HepG2 (cell line): ENCODE results near the gene EIF4G2. TPM values are rescaled to one million over a fixed set of nuclear protein-coding genes. Genes with fewer than 3 reads are reported as not detected.

Experiments
- ELF4 ChIP-seq: sonication (generic); formaldehyde crosslinking; IDR thresholded peaks from 2 replicates; pipeline ENCODE4 v1.5.0; 2020; ENCODE audit warnings: missing genetic modification reagents, mild to moderate bottlenecking, moderate library complexity, borderline replicate concordance
- FOXO4 ChIP-seq: sonication (generic); formaldehyde crosslinking; conservative IDR thresholded peaks from 2 replicates; pipeline ENCODE4 v1.8.1; 2023; ENCODE audit warnings: missing genetic modification reagents
- IRF2 ChIP-seq: IDR thresholded peaks from 2 replicates; pipeline ENCODE4 v1.6.1; 2018; ENCODE audit warnings: missing genetic modification reagents, missing compliant biosample characterization
- POGK ChIP-seq: sonication (generic); formaldehyde crosslinking; conservative IDR thresholded peaks from 2 replicates; pipeline ENCODE4 v1.8.0; 2022; ENCODE audit warnings: mild to moderate bottlenecking, moderate library complexity, missing genetic modification reagents
- RAD21 ChIP-seq: fragments of 450-650 bp; formaldehyde crosslinking; IDR thresholded peaks from 2 replicates; pipeline ENCODE4 v1.5.0; 2020; ENCODE audit warnings: mild to moderate bottlenecking
- RFXAP ChIP-seq: sonication (generic); formaldehyde crosslinking; IDR thresholded peaks from 2 replicates; pipeline ENCODE4 v1.4.0; 2020; ENCODE audit warnings: missing genetic modification reagents, borderline replicate concordance
- ZNF253 ChIP-seq: sonication (generic); formaldehyde crosslinking; IDR thresholded peaks from 2 replicates; pipeline ENCODE4 v1.8.0; 2022; ENCODE audit warnings: mild to moderate bottlenecking, missing genetic modification reagents, borderline replicate concordance
- ZNF276 ChIP-seq: sonication (generic); formaldehyde crosslinking; IDR thresholded peaks from 2 replicates; pipeline ENCODE4 v1.4.0; 2020; ENCODE audit warnings: mild to moderate bottlenecking, low read depth, missing genetic modification reagents
- ZNF331 ChIP-seq: sonication (generic); formaldehyde crosslinking; IDR thresholded peaks from 2 replicates; pipeline ENCODE4 v1.4.0; 2020; ENCODE audit warnings: missing genetic modification reagents
- ZNF337 ChIP-seq: sonication (generic); formaldehyde crosslinking; IDR thresholded peaks from 2 replicates; pipeline ENCODE4 v1.5.1; 2020; ENCODE audit warnings: missing genetic modification reagents, low read depth, mild to moderate bottlenecking, borderline replicate concordance
- ZNF430 ChIP-seq: sonication (generic); formaldehyde crosslinking; IDR thresholded peaks from 2 replicates; pipeline ENCODE4 v1.9.0; 2021; ENCODE audit warnings: mild to moderate bottlenecking, missing genetic modification reagents
- ZNF547 ChIP-seq: sonication (generic); formaldehyde crosslinking; IDR thresholded peaks from 2 replicates; pipeline ENCODE4 v1.5.1; 2020; ENCODE audit warnings: mild to moderate bottlenecking, missing genetic modification reagents
- ZNF550 ChIP-seq: sonication (generic); formaldehyde crosslinking; IDR thresholded peaks from 2 replicates; pipeline ENCODE4 v1.4.0; 2020; ENCODE audit warnings: mild to moderate bottlenecking, missing genetic modification reagents, borderline replicate concordance
- ZNF768 ChIP-seq: sonication (generic); formaldehyde crosslinking; IDR thresholded peaks from 2 replicates; pipeline ENCODE4 v1.4.0; 2020; ENCODE audit warnings: missing genetic modification reagents
- ZSCAN12 ChIP-seq: sonication (generic); formaldehyde crosslinking; IDR thresholded peaks from 2 replicates; pipeline ENCODE4 v1.9.0; 2021; ENCODE audit warnings: mild to moderate bottlenecking, missing genetic modification reagents
- polyA plus RNA-seq, 8 experiments: library from polyadenylated mRNA; depleted of rRNA in 3 of 8; stranded (reverse) in 7 of 8; unstranded in 1 of 8; fragments of >200 nt; fragmentation: Illumina TruSeq in 4 of 8; extraction: Trizol in 4 of 8; gene quantifications; 2 replicates each; pipeline versions ENCODE4 v1.2.1 to v1.2.3, GENCODE V29; 2011 to 2016; ENCODE audit warnings: low read depth in 4 of 8, missing spikeins in 1 of 8, mixed read lengths in 1 of 8; ENCODE audit not compliant: insufficient read depth in 1 of 8
- total RNA-seq, 5 experiments: library from RNA; depleted of rRNA; stranded (reverse); fragments of >200 nt; fragmentation: Illumina TruSeq; extraction: Trizol; gene quantifications; 2 replicates each; pipeline ENCODE4 v1.2.3, GENCODE V29; 2016; ENCODE audit warnings: low read depth in 1 of 5
- TF ChIP-seq, protein P1 (sequence below): sonication (generic); formaldehyde crosslinking; IDR thresholded peaks from 2 replicates; pipeline ENCODE4 v1.4.0; 2020; ENCODE audit warnings: missing genetic modification reagents
- TF ChIP-seq, protein P2 (sequence below): IDR thresholded peaks from 2 replicates; pipeline ENCODE4 v1.6.1; 2016; ENCODE audit warnings: missing compliant biosample characterization, missing genetic modification reagents, borderline replicate concordance

Gene EIF4G2
- total and polyA plus RNA-seq, 2 of the 13 experiments (the other 11 are each of a cell fraction or from before 2014, with no cell fraction given), result 362 to 546 TPM

- no peak for TF ChIP-seq ZNF547 (CRISPR knock-in tag)
- TF ChIP-seq RFXAP (CRISPR knock-in tag), result no peak
- TF ChIP-seq, protein P1, sequence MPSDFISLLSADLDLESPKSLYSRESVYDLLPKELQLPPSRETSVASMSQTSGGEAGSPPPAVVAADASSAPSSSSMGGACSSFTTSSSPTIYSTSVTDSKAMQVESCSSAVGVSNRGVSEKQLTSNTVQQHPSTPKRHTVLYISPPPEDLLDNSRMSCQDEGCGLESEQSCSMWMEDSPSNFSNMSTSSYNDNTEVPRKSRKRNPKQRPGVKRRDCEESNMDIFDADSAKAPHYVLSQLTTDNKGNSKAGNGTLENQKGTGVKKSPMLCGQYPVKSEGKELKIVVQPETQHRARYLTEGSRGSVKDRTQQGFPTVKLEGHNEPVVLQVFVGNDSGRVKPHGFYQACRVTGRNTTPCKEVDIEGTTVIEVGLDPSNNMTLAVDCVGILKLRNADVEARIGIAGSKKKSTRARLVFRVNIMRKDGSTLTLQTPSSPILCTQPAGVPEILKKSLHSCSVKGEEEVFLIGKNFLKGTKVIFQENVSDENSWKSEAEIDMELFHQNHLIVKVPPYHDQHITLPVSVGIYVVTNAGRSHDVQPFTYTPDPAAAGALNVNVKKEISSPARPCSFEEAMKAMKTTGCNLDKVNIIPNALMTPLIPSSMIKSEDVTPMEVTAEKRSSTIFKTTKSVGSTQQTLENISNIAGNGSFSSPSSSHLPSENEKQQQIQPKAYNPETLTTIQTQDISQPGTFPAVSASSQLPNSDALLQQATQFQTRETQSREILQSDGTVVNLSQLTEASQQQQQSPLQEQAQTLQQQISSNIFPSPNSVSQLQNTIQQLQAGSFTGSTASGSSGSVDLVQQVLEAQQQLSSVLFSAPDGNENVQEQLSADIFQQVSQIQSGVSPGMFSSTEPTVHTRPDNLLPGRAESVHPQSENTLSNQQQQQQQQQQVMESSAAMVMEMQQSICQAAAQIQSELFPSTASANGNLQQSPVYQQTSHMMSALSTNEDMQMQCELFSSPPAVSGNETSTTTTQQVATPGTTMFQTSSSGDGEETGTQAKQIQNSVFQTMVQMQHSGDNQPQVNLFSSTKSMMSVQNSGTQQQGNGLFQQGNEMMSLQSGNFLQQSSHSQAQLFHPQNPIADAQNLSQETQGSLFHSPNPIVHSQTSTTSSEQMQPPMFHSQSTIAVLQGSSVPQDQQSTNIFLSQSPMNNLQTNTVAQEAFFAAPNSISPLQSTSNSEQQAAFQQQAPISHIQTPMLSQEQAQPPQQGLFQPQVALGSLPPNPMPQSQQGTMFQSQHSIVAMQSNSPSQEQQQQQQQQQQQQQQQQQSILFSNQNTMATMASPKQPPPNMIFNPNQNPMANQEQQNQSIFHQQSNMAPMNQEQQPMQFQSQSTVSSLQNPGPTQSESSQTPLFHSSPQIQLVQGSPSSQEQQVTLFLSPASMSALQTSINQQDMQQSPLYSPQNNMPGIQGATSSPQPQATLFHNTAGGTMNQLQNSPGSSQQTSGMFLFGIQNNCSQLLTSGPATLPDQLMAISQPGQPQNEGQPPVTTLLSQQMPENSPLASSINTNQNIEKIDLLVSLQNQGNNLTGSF, result no peak
- TF ChIP-seq IRF2 (CRISPR knock-in tag), result no peak
- 0 out of 2 replicates have a peak, but pooled peaks have one; percentile 31 for TF ChIP-seq FOXO4 (CRISPR knock-in tag)
- TF ChIP-seq ZNF276 (CRISPR knock-in tag), result no peak; the same call in 1 of the 2 replicates
- TF ChIP-seq ZNF430 (CRISPR knock-in tag), result no peak; the same call in 1 of the 2 replicates
- no peak for TF ChIP-seq ZNF550 (CRISPR knock-in tag)
- no peak for TF ChIP-seq ZNF331 (CRISPR knock-in tag)
- no peak for TF ChIP-seq ELF4 (CRISPR knock-in tag)
- TF ChIP-seq ZSCAN12, result no peak
- TF ChIP-seq, protein P2, sequence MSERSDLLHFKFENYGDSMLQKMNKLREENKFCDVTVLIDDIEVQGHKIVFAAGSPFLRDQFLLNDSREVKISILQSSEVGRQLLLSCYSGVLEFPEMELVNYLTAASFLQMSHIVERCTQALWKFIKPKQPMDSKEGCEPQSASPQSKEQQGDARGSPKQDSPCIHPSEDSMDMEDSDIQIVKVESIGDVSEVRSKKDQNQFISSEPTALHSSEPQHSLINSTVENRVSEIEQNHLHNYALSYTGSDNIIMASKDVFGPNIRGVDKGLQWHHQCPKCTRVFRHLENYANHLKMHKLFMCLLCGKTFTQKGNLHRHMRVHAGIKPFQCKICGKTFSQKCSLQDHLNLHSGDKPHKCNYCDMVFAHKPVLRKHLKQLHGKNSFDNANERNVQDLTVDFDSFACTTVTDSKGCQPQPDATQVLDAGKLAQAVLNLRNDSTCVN (CRISPR knock-in tag), result no peak
- TF ChIP-seq RAD21 (CRISPR knock-in tag), result no peak
- no peak for TF ChIP-seq ZNF768 (CRISPR knock-in tag)
- TF ChIP-seq POGK (CRISPR knock-in tag), result no peak; the same call in 1 of the 2 replicates
- TF ChIP-seq ZNF253 (CRISPR knock-in tag), result peak; percentile 49; the same call in 1 of the 2 replicates
- no peak for TF ChIP-seq ZNF337
These were observed 841 bp upstream of the EIF4G2 start (continued) for GRCh38 chr11:10809373-10810160.
